ENCODE results near the gene LRFN3.

The LRFN3 gene

GRCh38 chr19:35898499-35898809, 37.7 kb upstream of the LRFN3 start:
- Histone ChIP-seq H3K79me2 (ENCODE audit: low read length) (peaks cover 9% of the 10 kb centered on the region; the same call in 1 of the 2 replicates), H3K27me3 (replicated peaks; ENCODE audit: insufficient read depth, low read length) (0 out of 2 replicates have a peak, but pooled peaks cover 5% of the 10 kb centered on the region), H3K9me2 (replicated peaks; ENCODE audit: insufficient read depth, low read length) (no peaks in the 10 kb centered on the region), H3K9me3 (replicated peaks; ENCODE audit: insufficient read depth, low read length) (no peaks in the 10 kb centered on the region), H3K4me3 (ENCODE audit: low read length) (peak overlapping the region; percentile 89), H2AFZ (ENCODE audit: low read length) (no peak overlapping the region), H3F3A (ENCODE audit: insufficient read depth, low read length) (peaks cover 9% of the 10 kb centered on the region; the same call in 1 of the 2 replicates), H3K4me1 (ENCODE audit: low read length) (peaks cover 8% of the 10 kb centered on the region), H4K20me1 (ENCODE audit: insufficient read depth, low read length) (no peaks in the 10 kb centered on the region), H3K27ac (ENCODE audit: low read length) (no peak overlapping the region), H3K9ac (ENCODE audit: low read length) (peak overlapping the region; percentile 90; the same call in 1 of the 2 replicates), H3K36me3 (replicated peaks; ENCODE audit: insufficient read depth, low read length) (no peaks in the 10 kb centered on the region), H3K4me2 (ENCODE audit: low read depth, low read length) (peak overlapping the region; percentile 83)
- no peak for DNase-seq
- TF ChIP-seq EZH2 (optimal IDR thresholded peaks at IDR 0.05; ENCODE audit: low read depth, low read length) (no peak), EZH2phosphoT487 (IDR thresholded peaks at IDR 0.05; ENCODE audit: low read length) (no peak), CTCF (IDR thresholded peaks at IDR 0.05; ENCODE audit: low read length) (no peak)

DNA sequence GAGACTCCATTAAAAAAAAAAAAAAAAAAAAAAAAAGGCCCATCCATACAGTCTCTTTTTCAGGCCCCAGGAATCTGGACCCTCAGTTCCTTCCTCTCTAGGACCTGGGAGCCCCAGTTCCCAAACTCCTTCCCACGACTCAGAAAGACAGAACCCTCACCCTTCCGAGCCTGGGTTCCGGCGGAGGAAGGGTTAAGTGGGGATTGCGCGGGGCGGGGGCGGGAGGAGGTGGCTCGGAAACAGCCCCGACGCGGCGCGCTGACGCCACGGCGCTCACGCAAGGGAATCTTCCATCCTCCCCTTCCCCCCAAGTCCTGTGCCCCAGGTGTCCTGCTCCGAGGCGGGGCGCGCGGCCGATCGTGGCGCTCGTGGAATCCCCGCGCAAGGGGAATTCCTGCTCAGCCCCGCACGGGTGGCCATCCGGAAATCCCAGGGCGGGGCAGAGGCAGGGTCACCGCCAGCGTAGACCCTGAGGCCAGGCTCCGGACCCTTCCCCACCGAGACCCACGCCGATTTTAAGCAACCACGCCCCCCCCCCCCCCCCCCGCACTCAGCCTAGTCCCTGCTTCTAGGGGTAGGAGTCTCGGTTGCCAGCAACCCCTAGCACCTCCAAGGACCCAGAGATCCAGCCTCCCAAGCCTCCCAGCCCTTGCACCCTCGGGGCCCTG, 36.5 kb upstream of the LRFN3 start:
- Histone ChIP-seq H3K9ac (ENCODE audit: low read length) (peak overlapping the region; percentile 90), H3K4me1 (ENCODE audit: low read length) (peaks cover 9% of the 10 kb centered on the region), H3K4me3 (ENCODE audit: low read length) (peak overlapping the region; percentile 89), H3K27me3 (replicated peaks; ENCODE audit: insufficient read depth, low read length) (peaks cover 6% of the 10 kb centered on the region; the same call in 1 of the 2 replicates), H3K9me2 (replicated peaks; ENCODE audit: insufficient read depth, low read length) (no peaks in the 10 kb centered on the region), H3K9me3 (replicated peaks; ENCODE audit: insufficient read depth, low read length) (no peaks in the 10 kb centered on the region), H3F3A (ENCODE audit: insufficient read depth, low read length) (peaks cover 9% of the 10 kb centered on the region; the same call in 1 of the 2 replicates), H3K79me2 (ENCODE audit: low read length) (peaks cover 9% of the 10 kb centered on the region; the same call in 1 of the 2 replicates), H4K20me1 (ENCODE audit: insufficient read depth, low read length) (no peaks in the 10 kb centered on the region), H3K36me3 (replicated peaks; ENCODE audit: insufficient read depth, low read length) (no peaks in the 10 kb centered on the region), H3K27ac (ENCODE audit: low read length) (peak overlapping the region; percentile 75; the same call in 1 of the 2 replicates), H2AFZ (ENCODE audit: low read length) (peak overlapping the region; percentile 90), H3K4me2 (ENCODE audit: low read depth, low read length) (peak overlapping the region; percentile 83)
- peak; percentile 86 for DNase-seq
- no peak for TF ChIP-seq CTCF (IDR thresholded peaks at IDR 0.05; ENCODE audit: low read length)

DNA sequence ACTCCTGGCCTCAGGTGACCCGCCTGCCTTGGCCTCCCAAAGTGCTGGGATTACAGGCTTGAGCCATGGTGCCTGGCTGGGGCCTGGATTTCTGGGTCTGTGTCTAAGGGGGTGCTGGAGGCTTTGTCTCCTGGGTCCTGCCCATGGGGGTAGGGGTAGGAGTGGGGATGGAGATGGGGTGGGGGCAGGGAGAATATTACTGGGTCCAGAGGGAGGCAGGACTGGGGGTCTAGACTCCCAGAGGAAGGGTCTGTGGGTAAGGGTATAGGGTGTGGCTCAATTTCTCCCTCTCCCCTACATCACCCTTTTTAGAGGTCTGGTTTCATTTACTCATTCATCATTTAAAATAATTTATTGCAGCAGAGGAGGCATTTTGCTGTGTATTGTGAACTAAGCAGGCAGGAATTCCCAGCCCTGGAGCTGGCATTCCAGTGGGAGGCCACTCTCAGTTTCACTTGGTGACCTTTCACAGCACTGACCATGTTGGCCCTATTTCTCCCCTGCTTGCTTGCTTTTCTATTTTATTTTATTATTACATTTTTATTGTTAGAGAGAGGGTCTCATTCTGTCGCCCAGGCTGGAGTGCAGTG, 35.0 kb upstream of the LRFN3 start:
- no peak overlapping the region for H3K27ac ChIP-seq (ENCODE audit: low read length)
- no peak for TF ChIP-seq EZH2phosphoT487 (IDR thresholded peaks at IDR 0.05; ENCODE audit: low read length)
- TF ChIP-seq EZH2 (optimal IDR thresholded peaks at IDR 0.05; ENCODE audit: low read depth, low read length): no peak
- no peak for TF ChIP-seq CTCF (IDR thresholded peaks at IDR 0.05; ENCODE audit: low read length)
- H3K9me3 ChIP-seq (replicated peaks; ENCODE audit: insufficient read depth, low read length): no peaks in the 10 kb centered on the region
- H2AFZ ChIP-seq (ENCODE audit: low read length): peak overlapping the region; percentile 90; the same call in 1 of the 2 replicates
- H3K79me2 ChIP-seq (ENCODE audit: low read length): peaks cover 9% of the 10 kb centered on the region; the same call in 1 of the 2 replicates
- no peak for DNase-seq
- peak overlapping the region; percentile 90; the same call in 1 of the 2 replicates for H3K9ac ChIP-seq (ENCODE audit: low read length)
- peaks cover 9% of the 10 kb centered on the region; the same call in 1 of the 2 replicates for H3F3A ChIP-seq (ENCODE audit: insufficient read depth, low read length)
- H3K9me2 ChIP-seq (replicated peaks; ENCODE audit: insufficient read depth, low read length): no peaks in the 10 kb centered on the region
- peaks cover 9% of the 10 kb centered on the region for H3K4me1 ChIP-seq (ENCODE audit: low read length)
- H3K36me3 ChIP-seq (replicated peaks; ENCODE audit: insufficient read depth, low read length): no peaks in the 10 kb centered on the region
- H3K4me3 ChIP-seq (ENCODE audit: low read length): no peak overlapping the region
- peaks cover 15% of the 10 kb centered on the region for H3K27me3 ChIP-seq (replicated peaks; ENCODE audit: insufficient read depth, low read length)
- H4K20me1 ChIP-seq (ENCODE audit: insufficient read depth, low read length): no peaks in the 10 kb centered on the region
- H3K4me2 ChIP-seq (ENCODE audit: low read depth, low read length): peak overlapping the region; percentile 83; the same call in 1 of the 2 replicates
